ENCODE data around the gene BICD1. TPM values are rescaled to one million over a fixed set of nuclear protein-coding genes. Genes with fewer than 3 reads are reported as not detected.
A peak's percentile ranks its signal among the peaks of the same experiment; 100 is the strongest.

The BICD1 gene
- total RNA-seq, 1 donor: 17.9 TPM

DNA sequence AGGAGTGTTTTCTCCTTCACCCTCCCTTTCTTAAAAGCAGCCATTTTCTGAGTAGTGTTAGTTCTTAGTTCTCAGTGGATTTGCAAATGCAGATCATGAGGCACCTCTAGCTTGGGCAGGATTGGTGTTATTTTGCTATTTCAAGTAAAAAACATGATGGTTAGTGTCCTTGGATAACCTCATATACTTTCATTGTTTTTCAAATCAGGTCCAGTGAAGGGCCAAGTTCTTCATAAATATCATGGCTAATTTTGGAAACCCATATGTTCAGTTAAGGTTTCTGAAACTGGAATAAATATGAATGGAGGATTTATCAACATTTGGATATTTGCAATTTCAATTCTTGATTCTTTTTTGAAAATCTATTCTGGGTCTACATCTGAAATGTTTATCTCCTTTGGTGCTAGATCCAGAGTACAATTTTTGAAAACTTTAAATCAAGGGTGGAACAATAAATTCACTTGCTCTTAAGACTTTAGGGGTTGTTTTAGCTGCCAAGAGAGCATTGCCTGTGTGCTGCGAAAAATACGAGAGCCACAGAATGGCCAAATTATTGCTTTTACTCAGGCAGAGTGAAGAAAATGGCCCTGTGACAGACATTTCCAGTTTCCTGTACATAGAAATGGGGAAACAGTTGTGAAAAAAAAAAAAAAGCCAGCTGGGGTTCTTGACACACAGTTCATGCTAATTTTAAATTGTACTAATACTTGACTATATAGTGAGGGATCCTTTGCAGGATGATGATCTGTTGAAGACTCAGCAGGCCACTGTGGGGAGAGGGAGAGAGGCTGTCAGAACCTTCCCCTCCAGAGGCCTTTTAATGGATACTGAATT lies 104.6 kb downstream of the BICD1 start:
- TF ChIP-seq, protein P1, sequence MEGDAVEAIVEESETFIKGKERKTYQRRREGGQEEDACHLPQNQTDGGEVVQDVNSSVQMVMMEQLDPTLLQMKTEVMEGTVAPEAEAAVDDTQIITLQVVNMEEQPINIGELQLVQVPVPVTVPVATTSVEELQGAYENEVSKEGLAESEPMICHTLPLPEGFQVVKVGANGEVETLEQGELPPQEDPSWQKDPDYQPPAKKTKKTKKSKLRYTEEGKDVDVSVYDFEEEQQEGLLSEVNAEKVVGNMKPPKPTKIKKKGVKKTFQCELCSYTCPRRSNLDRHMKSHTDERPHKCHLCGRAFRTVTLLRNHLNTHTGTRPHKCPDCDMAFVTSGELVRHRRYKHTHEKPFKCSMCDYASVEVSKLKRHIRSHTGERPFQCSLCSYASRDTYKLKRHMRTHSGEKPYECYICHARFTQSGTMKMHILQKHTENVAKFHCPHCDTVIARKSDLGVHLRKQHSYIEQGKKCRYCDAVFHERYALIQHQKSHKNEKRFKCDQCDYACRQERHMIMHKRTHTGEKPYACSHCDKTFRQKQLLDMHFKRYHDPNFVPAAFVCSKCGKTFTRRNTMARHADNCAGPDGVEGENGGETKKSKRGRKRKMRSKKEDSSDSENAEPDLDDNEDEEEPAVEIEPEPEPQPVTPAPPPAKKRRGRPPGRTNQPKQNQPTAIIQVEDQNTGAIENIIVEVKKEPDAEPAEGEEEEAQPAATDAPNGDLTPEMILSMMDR (IDR thresholded peaks at IDR 0.05; ENCODE audit: insufficient read depth, low read length): no peak
- H3K4me3 ChIP-seq (ENCODE audit: low read depth, low read length): no peak overlapping the region
- no peak for DNase-seq (ENCODE audit: low read depth)

DNA sequence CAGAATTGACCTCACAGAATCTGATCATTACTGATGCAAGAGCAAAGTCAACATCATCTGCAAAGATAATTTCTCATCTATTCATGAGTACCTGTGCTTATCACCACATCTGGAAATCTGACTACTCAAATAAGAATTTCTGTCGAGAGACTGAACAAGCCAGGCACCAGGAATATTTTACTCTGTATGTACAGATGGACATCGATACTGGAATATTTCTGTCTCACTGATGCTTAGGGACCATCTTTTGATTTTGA lies 105.2 kb downstream of the BICD1 start:
- H3K4me3 ChIP-seq (ENCODE audit: low read depth, low read length): no peak overlapping the region

DNA sequence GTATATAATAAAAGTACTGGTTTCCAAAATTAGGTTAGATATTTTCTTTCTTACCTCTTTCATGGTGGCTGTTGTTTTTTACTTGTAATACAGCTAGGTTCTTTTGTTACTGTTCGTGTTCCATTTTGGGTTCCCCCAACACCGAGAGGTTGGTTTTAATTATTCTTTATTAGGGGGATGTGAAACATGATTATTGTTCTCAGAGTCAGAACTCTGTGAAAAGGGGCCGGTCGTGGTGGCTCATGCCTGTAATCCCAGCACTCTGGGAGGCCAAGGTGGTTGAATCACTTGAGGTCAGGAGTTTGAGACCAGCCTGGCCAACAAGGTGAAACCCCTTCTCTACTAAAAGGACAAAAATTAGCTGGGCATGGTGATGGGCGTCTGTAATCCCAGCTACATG lies 108.1 kb downstream of the BICD1 start:
- TF ChIP-seq, protein P1 (IDR thresholded peaks at IDR 0.05; ENCODE audit: insufficient read depth, low read length): no peak
- DNase-seq (ENCODE audit: low read depth): no peak
- no peak overlapping the region for H3K4me3 ChIP-seq (ENCODE audit: low read depth, low read length)

More for the DNA sequence above, 105.2 kb downstream of the BICD1 start:
- TF ChIP-seq, protein P1 (IDR thresholded peaks at IDR 0.05; ENCODE audit: insufficient read depth, low read length): no peak
- no peak for DNase-seq (ENCODE audit: low read depth)

DNA sequence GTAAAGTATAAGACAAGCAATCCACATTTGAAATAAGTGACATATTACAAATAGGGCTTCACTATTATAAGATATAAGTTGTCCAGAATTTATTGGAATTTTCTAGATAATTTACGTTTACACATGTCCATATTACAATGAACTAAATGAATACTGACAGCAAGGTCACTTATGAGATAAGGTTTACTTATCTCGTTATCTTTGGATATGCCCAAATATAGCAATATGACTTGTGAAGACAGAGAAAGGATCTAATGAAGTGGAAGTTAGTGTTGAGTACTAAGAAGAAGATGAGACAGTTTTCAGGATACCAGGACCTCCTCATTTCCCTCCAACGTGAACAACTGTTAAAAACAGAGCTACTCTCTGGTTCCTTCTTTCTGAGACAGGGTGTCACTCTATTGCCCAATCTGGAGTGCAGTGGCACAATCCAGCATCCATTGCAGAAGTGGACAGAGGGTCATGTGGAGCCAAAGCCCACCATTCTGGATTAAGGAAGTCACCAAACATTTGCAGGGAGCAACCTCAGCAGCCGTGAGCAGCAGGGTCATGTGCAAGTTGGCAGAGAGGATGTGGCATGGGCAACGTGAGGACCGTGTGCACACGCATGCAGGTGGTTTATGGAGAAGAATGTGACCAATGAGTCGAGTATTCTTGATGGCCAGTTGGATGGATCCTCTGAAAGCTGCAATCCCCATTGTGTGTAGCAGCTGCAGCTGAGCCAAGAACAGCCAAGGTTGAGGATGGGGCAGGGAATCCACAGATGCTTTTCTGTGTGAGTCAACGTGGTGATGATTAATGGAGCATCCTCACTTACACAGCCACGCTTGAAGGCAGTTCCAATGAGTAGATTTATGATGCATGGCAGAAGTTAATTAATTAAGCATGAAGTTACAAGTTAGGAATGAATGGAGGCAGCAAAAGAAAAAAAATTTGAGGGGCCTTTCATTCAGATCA lies 111.0 kb downstream of the BICD1 start:
- TF ChIP-seq, protein P1 (IDR thresholded peaks at IDR 0.05; ENCODE audit: insufficient read depth, low read length): no peak
- DNase-seq (ENCODE audit: low read depth): peak; percentile 72

DNA sequence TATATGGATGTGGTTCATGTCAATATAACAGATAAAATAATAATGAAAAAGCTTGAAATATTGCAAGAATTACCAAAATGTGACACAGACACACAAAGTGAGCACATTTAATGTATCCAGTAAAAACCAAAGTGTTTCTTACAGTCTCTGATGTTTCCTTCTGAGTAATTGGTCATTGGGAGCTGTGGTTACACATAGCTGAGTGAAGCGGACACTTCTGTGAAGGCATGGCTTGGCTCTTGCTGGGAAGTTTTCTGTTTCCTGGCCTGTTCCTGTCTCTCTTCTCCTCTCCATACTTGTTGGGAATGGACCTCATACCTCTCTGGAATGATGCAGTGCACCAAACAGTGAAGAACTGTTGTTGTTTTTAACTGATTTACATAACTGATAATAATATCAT lies 117.3 kb downstream of the BICD1 start:
- TF ChIP-seq, protein P1 (IDR thresholded peaks at IDR 0.05; ENCODE audit: insufficient read depth, low read length): no peak
- no peak overlapping the region for H3K4me3 ChIP-seq (ENCODE audit: low read depth, low read length)
- DNase-seq (ENCODE audit: low read depth): no peak

More for the DNA sequence above, 111.0 kb downstream of the BICD1 start:
- no peak overlapping the region for H3K4me3 ChIP-seq (ENCODE audit: low read depth, low read length)

DNA sequence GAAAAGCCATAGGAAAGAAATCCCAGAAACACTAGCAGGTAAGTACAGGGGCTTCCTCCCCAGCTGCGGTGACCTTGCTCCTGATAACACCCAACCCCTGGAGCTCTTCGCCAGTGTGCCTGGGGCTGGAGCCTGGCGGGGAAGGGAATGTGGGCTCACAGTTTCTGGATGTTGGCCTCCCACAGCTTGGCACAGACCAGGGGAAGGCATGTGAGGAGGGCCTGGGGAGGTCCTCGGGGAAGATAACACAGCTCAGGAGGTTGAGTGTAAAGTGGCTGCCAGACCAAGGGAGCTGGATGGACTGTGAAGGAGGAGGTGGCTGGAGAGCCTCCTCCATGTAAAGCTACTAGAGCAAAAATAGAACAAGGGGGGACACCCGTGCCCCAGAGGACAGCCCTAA lies 120.1 kb downstream of the BICD1 start:
- TF ChIP-seq, protein P1 (IDR thresholded peaks at IDR 0.05; ENCODE audit: insufficient read depth, low read length): no peak
- no peak overlapping the region for H3K4me3 ChIP-seq (ENCODE audit: low read depth, low read length)
- DNase-seq (ENCODE audit: low read depth): no peak

Data from fibroblast of the aortic adventitia (primary cell).